ENCODE results near the gene DENND10. TPM values are rescaled to one million over a fixed set of nuclear protein-coding genes. Genes with fewer than 3 reads are reported as not detected.

DENND10 gene
- total RNA-seq, 4 donors from 2014 or later = 57.1 to 103 (median 59.9) TPM

DNA sequence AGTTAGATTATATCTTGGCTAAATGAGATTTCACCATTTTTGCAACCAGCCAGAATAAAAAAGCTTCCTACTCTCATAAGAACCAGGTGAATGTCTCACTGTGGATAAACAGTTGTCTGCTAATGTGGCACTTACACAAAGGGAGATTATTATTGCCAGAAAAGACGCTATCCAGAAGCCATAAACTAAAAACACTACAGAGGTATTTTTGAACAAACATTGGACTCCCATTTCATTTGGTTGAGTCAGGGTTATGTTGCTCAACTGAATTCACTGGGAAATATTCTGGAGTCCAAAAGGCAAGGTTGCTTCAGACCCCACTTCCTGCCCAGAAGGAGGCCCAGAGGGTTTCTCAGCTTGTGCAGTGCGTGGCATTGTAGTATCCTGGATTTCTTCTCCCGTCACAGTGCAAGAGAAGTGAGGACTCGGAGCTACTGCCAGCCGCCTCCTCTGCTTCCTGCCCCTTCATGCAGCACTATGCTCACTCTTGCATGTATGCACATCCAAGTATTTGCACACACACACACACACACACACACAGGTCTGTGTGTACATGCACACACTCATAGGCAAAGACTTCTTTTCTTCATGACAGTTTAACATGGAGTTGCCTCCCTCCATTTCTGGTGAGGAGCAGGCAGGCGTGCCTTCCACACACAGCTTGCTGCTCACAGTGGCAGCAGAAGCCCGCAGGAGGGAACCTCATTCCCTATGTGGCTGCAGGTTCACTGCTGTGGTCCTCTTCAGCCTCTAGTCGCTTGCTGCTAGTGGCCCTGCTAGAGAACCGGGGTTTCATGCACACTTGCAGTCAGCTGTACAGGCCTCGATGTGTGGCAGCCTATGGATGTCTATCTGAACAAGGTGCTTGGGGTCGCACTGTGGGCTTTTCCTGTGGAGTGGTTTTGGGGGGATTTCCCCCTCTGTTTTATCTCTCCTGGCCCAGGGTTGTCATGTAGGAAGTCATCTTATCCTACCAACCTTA lies 10.1 kb downstream of the DENND10 start:
- Histone ChIP-seq H3K4me1 (peaks cover 0 to 15% (median 7%) of the 10 kb centered on the region in 4 donors), H3K27me3 (no peaks in the 10 kb centered on the region), H3K36me3 (peaks cover 0 to 49% (median 22%) of the 10 kb centered on the region in 4 donors), H3K27ac (peak overlapping the region; percentile 53 to 81 (median 64)), H3K4me3 (no peak overlapping the region), H3K9me3 (no peaks in the 10 kb centered on the region)
- TF ChIP-seq, protein P1, sequence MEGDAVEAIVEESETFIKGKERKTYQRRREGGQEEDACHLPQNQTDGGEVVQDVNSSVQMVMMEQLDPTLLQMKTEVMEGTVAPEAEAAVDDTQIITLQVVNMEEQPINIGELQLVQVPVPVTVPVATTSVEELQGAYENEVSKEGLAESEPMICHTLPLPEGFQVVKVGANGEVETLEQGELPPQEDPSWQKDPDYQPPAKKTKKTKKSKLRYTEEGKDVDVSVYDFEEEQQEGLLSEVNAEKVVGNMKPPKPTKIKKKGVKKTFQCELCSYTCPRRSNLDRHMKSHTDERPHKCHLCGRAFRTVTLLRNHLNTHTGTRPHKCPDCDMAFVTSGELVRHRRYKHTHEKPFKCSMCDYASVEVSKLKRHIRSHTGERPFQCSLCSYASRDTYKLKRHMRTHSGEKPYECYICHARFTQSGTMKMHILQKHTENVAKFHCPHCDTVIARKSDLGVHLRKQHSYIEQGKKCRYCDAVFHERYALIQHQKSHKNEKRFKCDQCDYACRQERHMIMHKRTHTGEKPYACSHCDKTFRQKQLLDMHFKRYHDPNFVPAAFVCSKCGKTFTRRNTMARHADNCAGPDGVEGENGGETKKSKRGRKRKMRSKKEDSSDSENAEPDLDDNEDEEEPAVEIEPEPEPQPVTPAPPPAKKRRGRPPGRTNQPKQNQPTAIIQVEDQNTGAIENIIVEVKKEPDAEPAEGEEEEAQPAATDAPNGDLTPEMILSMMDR (IDR thresholded peaks at IDR 0.05) = no peak
- peak in 2 of 3 donors; percentile 52 for TF ChIP-seq POLR2AphosphoS5 (IDR thresholded peaks at IDR 0.05)
- TF ChIP-seq EP300 (IDR thresholded peaks at IDR 0.05; ENCODE audit: low read depth) = no peak
- WGBS, 2 donors (ENCODE audit: low coverage in 1 of 2) = 70 to 74% methylated on average over 4 to 11 of the region's 11 CpGs
- in situ Hi-C loops (cut with MboI; ENCODE audit: low pct_ligation_motif_present in 1 of 4, low pct_unique_long_range_greater_than_20kb in 1 of 4, low sequenced_read_pairs in 3 of 4) = no loop called here
- intact Hi-C loops (cut with DNase I; ENCODE audit: low total_unique reads) = no loop called here
- DNase-seq = no peak

DNA sequence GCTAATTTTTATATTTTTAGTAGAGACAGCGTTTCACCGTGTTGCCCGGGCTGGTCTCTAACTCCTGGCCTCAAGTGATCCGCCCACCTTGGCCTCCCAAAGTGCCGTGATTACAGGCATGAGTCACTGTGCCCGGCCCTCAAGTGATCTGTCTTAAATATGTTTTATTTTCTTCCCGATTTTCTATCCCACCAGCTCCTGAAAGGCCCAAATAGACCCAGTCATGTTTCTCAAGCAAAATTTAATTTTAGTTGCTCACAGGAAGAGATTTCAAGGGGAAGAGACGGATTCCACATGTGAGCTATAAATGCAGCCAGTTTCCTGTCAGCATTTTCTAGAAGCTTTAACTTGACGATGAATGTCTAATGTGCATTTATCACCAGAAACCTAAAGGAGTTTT lies 12.0 kb downstream of the DENND10 start:
- TF ChIP-seq, protein P1 (IDR thresholded peaks at IDR 0.05) = no peak
- TF ChIP-seq EP300 (IDR thresholded peaks at IDR 0.05; ENCODE audit: low read depth) (no peak), POLR2A (IDR thresholded peaks at IDR 0.05) (no peak), POLR2AphosphoS5 (IDR thresholded peaks at IDR 0.05) (no peak)
- Histone ChIP-seq H3K4me3 (no peak overlapping the region), H3K4me1 (peaks cover 0 to 15% (median 7%) of the 10 kb centered on the region in 4 donors), H3K9me3 (no peaks in the 10 kb centered on the region), H3K36me3 (peaks cover 0 to 43% (median 19%) of the 10 kb centered on the region in 4 donors), H3K27me3 (no peaks in the 10 kb centered on the region), H3K27ac (peak overlapping the region in 1 of 4 donors; percentile 15)
- in situ Hi-C loops (cut with MboI; ENCODE audit: low pct_ligation_motif_present in 1 of 4, low pct_unique_long_range_greater_than_20kb in 1 of 4, low sequenced_read_pairs in 3 of 4) (no loop called here), intact Hi-C loops (cut with DNase I; ENCODE audit: low total_unique reads) (no loop called here)
- DNase-seq = no peak
- WGBS, 2 donors (ENCODE audit: low coverage in 1 of 2) = 79 to 86% methylated on average over 9 of the region's 9 CpGs

DNA sequence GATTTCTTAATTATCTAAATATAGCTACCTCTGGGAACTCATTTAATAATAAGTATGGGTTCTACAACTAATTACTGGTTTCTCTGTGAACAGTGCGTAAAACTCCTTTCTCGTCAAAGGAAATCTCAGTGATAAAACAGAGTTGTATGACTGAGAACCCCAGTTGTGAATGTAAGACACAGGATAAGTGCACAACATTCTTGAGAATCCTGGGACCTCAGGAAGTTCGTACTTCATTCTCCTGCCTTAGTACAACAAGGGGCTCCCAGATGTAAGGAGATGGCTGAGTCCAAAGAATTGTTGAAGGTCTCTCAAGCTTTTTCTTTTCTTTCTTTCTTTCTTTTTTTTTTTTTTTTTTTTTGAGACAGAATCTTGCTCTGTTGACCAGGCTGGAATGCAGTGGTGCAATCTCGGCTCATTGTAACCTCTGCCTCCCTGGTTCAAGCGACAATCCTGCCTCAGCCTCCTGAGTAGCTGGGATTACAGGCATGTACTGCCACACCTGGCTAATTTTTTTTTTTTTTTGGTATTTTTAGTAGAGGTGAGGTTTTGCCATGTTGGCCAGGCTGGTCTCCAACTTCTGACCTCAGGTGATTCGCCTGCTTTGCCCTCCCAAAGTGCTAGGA lies 12.5 kb downstream of the DENND10 start:
- Histone ChIP-seq H3K27me3 (no peaks in the 10 kb centered on the region), H3K4me3 (no peak overlapping the region), H3K36me3 (peaks cover 0 to 41% (median 20%) of the 10 kb centered on the region in 4 donors), H3K27ac (no peak overlapping the region), H3K9me3 (no peaks in the 10 kb centered on the region), H3K4me1 (peaks cover 0 to 15% (median 7%) of the 10 kb centered on the region in 4 donors)
- 85 to 96% methylated on average over 4 to 6 of the region's 6 CpGs for WGBS, 2 donors (ENCODE audit: low coverage in 1 of 2)
- in situ Hi-C loops (cut with MboI; ENCODE audit: low pct_ligation_motif_present in 1 of 4, low pct_unique_long_range_greater_than_20kb in 1 of 4, low sequenced_read_pairs in 3 of 4) (no loop called here), intact Hi-C loops (cut with DNase I; ENCODE audit: low total_unique reads) (no loop called here)
- TF ChIP-seq, protein P1 (IDR thresholded peaks at IDR 0.05) = no peak
- TF ChIP-seq EP300 (IDR thresholded peaks at IDR 0.05; ENCODE audit: low read depth) (no peak), POLR2AphosphoS5 (IDR thresholded peaks at IDR 0.05) (no peak), POLR2A (IDR thresholded peaks at IDR 0.05) (no peak)
- DNase-seq = no peak

DNA sequence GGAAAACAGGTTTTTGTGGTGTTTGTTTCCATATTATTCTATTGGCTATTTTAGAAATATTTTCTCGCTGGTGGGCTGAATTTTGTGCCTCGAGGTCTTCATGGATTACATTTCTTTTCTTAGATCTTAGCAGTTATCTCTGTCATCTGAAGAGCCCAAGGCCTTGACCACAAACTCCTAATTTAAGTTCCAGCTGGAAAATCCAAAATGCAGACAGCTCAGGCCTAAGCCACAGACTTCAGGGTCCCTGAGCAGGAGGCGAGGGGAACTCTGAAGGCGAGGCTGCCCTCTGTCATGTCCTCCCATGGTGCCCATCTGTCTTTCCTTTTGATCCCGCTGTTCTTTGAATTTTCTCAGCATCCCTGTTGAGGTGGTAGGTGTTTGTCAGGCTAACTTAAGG lies 14.3 kb downstream of the DENND10 start:
- in situ Hi-C loops (cut with MboI; ENCODE audit: low pct_ligation_motif_present in 1 of 4, low pct_unique_long_range_greater_than_20kb in 1 of 4, low sequenced_read_pairs in 3 of 4) (no loop called here), intact Hi-C loops (cut with DNase I; ENCODE audit: low total_unique reads) (no loop called here)
- Histone ChIP-seq H3K4me1 (peaks cover 0 to 13% (median 4%) of the 10 kb centered on the region in 4 donors), H3K27ac (no peak overlapping the region), H3K9me3 (no peaks in the 10 kb centered on the region), H3K27me3 (no peaks in the 10 kb centered on the region), H3K36me3 (peaks cover 0 to 44% (median 18%) of the 10 kb centered on the region in 4 donors), H3K4me3 (no peak overlapping the region)
- DNase-seq = no peak
- no peak for TF ChIP-seq POLR2AphosphoS5 (IDR thresholded peaks at IDR 0.05)
- TF ChIP-seq, protein P1 (IDR thresholded peaks at IDR 0.05) = no peak
- no peak for TF ChIP-seq EP300 (IDR thresholded peaks at IDR 0.05; ENCODE audit: low read depth)
- no peak for TF ChIP-seq POLR2A (IDR thresholded peaks at IDR 0.05)
- WGBS, 2 donors (ENCODE audit: low coverage in 1 of 2) = 91 to 93% methylated on average over 3 to 5 of the region's 5 CpGs

Measured in transverse colon (tissue), 4 donors.